ENCODE measurements around the gene ATP13A3. TPM values are rescaled to one million over a fixed set of nuclear protein-coding genes. Genes with fewer than 3 reads are reported as not detected.
"Not testable (repeated sequence)": the region's sequence is repeated elsewhere in the genome, so short reads cannot be mapped to it uniquely, and the experiment has no call there.

Gene ATP13A3
- 10 to 100 TPM; 20.6 to 35.8 (median 28.6) TPM for polyA plus RNA-seq (ENCODE audit: insufficient read length in 10 of 10)
- long read RNA-seq, donor 1: 0 reads
- long read RNA-seq, donor 2, partial matches to known transcripts: 8 of 9 reads
- long read RNA-seq, donor 2, other reads (novel, unspliced or antisense): 0 of 9 reads
- long read RNA-seq, donor 3: 0 reads
- long read RNA-seq, donor 4: 0 reads
- long read RNA-seq, donor 5: 0 reads
- long read RNA-seq, donor 6: 0 reads
- long read RNA-seq, donor 7, partial matches to known transcripts: 10 of 10 reads
- long read RNA-seq, donor 7, other reads (novel, unspliced or antisense): 0 of 10 reads
- long read RNA-seq, donor 8, partial matches to known transcripts: 0 of 1 reads
- long read RNA-seq, donor 8, other reads (novel, unspliced or antisense): 0 of 1 reads
- long read RNA-seq, donor 9: 0 reads

- peak; percentile 89 to 95 (median 92) for DNase-seq
These were observed at the start of gene ATP13A3 for GRCh38 chr3:194486540-194487288. Gene ATP13A3, minus strand, starts transcription at chr3:194487002. Its CDS starts 24,812 bp downstream, at chr3:194462190.

- not testable (repeated sequence) for DNase-seq
These were observed 48.4 kb upstream of the ATP13A3 start for GRCh38 chr3:194535199-194535598.

DNA sequence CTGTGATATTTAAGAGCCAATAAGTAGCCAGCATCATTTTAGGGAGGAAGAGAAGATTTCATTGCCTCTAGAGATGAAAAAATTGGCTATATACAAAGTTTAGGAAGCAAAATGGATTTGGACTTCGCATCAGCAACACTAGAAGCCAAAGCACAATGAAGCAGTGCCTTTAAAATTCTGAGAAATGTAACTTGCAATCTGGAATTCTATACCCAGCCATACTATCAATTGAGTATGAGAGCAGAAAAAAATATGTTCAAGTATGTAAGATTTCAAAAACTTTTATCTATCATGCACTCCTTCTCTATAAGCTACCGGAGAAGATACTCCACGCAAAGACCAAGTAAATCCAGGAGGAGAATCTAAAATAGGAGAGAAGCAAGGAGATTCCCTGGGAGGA, 47.4 kb upstream of the ATP13A3 start:
- DNase-seq: no peak

DNA sequence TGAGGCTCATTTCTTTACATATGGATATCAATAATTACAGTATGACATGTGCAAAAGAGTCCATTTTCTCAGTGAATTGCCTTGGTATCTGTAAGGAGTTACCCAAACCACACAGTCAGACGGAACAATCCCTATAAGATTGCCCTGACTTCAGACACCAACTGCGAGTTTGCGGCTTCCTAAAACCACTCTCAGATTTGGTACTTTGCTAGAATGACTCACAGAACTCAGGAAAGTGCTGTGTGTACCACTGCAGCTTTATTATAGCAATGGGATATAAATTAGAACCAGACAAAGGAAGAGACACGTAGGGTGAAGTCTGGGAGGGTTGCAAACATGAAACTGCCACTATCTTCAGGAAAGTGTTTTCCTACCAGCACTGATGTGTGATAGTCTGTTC, 45.8 kb upstream of the ATP13A3 start:
- peak in 1 of 3 donors; percentile 20 for DNase-seq

GRCh38 chr3:194527726-194528125, 40.9 kb upstream of the ATP13A3 start:
- no peak for DNase-seq

GRCh38 chr3:194526164-194526563, 39.4 kb upstream of the ATP13A3 start:
- no peak for DNase-seq

DNA sequence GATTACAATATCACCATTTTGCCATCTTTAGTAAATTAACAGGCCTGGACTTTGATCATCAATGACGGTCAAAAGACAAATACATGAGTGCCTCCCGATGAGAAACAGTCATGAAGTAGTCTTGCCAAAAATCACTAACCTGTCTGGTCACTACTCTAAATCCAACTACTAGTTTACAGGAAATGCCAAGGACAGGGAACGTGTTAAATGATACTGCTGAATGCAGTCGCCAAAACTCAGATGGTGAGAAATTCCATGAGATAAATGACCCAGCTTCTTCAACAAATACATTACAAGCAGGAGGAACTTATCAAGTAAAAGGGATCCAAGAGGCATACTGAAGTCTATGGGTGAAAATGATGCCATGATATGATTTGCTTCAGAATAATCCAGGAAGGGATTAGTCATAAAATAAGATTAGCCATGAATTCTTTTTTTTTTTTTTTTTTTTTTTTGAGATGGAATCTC, 35.8 kb upstream of the ATP13A3 start:
- DNase-seq: peak in 1 of 3 donors; percentile 30

- DNase-seq: peak in 1 of 3 donors; percentile 36
These were observed 34.9 kb upstream of the ATP13A3 start for GRCh38 chr3:194521510-194522260.

GRCh38 chr3:194520682-194521162, 33.9 kb upstream of the ATP13A3 start:
- not testable (repeated sequence) for DNase-seq

DNA sequence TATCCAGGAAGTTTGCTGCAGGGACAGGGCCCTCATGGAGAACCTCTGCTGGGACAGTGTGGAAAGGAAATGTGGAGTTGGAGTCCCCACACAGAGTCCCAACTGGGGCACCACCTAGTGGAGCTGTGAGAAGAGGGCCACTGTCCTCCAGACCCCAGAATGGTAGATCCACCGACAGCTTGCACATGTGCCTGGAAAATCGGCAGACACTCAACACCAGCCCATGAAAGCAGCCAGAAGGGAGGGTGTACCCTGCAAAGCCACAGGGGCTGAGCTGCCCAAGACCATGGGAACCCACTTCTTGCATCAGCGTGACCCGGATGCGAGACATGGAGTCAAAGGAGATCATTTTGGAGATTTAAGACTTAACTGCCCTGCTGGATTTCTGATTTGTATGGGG, 33.4 kb upstream of the ATP13A3 start:
- DNase-seq: not testable (repeated sequence)

DNA sequence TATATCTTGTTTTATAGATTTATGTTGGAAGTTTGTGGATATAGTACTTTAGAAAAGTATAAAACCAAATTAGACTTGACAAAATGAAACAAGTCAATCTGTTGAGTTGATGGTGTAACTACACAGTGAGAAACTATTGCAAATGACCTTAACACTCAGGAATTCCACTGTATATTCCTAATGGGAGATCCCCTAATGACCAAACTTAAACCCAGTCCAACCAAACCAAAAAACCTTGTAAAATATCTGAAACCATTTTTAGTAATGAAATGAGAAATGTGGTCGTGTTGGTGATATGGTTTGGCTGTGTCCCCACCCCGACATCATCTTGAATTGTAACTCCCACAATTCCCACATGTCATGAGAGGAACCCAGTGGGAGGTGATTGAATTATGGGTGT, 31.9 kb upstream of the ATP13A3 start:
- DNase-seq: no peak

GRCh38 chr3:194517333-194517732, 30.5 kb upstream of the ATP13A3 start:
- no peak for DNase-seq

GRCh38 chr3:194514626-194515025, 27.8 kb upstream of the ATP13A3 start:
- no peak for DNase-seq

DNA sequence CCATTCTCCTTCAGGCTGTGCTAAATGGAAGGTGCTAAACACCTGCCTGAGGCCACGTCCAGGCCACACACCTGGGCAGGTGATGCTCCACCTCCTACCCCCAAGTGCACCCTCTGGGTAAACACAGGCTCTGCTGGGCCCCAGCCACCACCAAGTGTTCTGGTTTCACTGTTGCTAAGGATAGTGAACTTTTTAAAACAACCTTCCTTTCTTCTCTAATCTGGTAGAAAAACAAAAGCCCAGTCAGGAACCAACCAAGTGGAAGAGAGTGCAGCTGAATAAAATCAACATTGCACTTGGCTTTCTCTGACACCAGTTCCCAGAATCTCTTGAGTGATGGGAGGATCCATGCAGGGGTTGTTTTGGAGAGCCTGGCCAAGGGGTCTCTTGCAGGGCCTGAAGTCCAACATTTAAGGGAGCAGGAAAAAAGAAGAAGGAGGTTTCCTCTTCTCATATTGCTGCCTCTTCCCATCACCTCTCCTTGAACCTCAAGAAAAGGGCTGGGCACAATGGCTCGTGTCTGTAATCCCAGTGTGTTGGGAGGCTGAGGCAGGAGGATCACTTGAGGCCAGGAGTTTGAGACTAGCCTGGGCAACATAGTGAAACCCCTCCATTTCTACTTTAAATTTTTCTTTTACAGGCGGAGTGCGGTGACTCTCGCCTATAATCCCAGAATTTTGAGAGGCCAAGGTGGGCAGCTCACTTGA, 26.2 kb upstream of the ATP13A3 start:
- DNase-seq: no peak

- peak in 1 of 3 donors; percentile 19 for DNase-seq
These were observed 22.0 kb upstream of the ATP13A3 start for GRCh38 chr3:194508491-194509453.

- DNase-seq: no peak
These were observed 20.8 kb upstream of the ATP13A3 start for GRCh38 chr3:194507571-194507970.

DNA sequence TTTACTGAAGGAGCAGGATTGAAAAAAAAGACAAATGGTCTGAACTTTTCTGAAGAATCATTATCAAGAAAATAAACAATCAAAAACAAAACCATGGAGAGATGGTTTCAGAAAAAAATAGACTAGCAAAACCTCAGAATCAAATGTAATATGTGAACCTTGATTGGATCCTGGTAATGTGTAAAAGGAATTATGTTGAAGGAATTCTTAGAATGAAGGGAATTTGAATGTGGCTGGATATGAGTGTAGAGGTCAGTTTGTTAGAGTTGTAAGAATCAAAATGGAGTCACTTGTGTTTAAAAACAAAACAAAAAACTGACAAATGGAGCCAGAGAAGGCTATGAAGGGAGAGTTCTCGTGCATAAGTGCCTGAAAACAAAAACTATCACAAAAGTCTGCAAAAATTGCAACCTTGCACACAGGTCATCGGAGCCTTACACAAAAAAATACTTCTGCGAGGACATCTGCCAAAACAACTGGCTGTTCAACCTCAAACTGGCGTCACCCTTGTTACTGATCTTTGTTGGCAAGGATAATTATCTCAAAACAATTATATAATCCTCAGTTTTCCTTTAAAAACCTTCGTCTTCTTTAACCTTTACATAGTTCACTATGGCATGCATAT, 19.1 kb upstream of the ATP13A3 start:
- no peak for DNase-seq

DNA sequence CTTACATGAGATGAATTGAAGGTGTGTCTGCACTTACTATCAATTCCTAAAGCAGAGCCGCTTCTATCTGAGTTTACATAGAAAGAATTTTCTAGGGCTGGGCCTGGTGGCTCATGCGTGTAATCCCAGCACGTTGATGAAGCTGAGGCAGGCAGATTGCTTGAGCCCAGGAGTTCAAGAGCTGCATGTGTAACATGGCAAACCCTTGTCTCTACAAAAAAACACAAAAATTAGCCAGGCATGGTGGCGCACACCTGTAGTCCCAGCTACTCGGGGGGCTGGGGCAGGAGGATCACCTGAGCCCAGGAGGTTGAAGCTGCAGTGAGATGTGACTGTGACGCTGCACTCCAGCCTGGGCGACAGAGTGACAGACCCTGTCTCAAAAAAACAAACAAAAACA, 18.1 kb upstream of the ATP13A3 start:
- DNase-seq: no peak

- DNase-seq: no peak
These were observed 17.3 kb upstream of the ATP13A3 start for GRCh38 chr3:194504146-194504545.

All from muscle of back (tissue), 13 donors.